HG03439 (cell line): Measurements from ENCODE around the gene TCIRG1.

Experiments used
- ATAC-seq: cut with Tn5 transposase; IDR thresholded peaks from one replicate; pipeline ENCODE4 v1.9.1; 2021; ENCODE audit warnings: mild to moderate bottlenecking, moderate library complexity; ENCODE audit not compliant: unreplicated experiment

TCIRG1 gene

GRCh38 chr11:68004551-68005335 is 34.1 kb upstream of the TCIRG1 start:
- no peak for ATAC-seq

GRCh38 chr11:68006606-68007166 is 32.1 kb upstream of the TCIRG1 start:
- no peak for ATAC-seq

- ATAC-seq: no peak
Observed at GRCh38 chr11:68007498-68008380, 31.1 kb upstream of the TCIRG1 start.

- no peak for ATAC-seq
Observed at GRCh38 chr11:68008381-68009337, 30.2 kb upstream of the TCIRG1 start.

GRCh38 chr11:68009391-68010089 is 29.3 kb upstream of the TCIRG1 start:
- no peak for ATAC-seq

- no peak for ATAC-seq
Observed at GRCh38 chr11:68010090-68011041, 28.5 kb upstream of the TCIRG1 start, which contains the start of gene ALDH3B1. Gene ALDH3B1, plus strand, starts transcription at chr11:68010327. Its CDS starts 4,971 bp downstream, at chr11:68015298.

- ATAC-seq: no peak
Observed at GRCh38 chr11:68011051-68011943, 27.5 kb upstream of the TCIRG1 start.

GRCh38 chr11:68012044-68012842 is 26.6 kb upstream of the TCIRG1 start:
- no peak for ATAC-seq

GRCh38 chr11:68012843-68013610 is 25.8 kb upstream of the TCIRG1 start:
- ATAC-seq: no peak

GRCh38 chr11:68013611-68014156 is 25.1 kb upstream of the TCIRG1 start:
- no peak for ATAC-seq

GRCh38 chr11:68014157-68014946 is 24.5 kb upstream of the TCIRG1 start:
- no peak for ATAC-seq

GRCh38 chr11:68014947-68015447 is 23.8 kb upstream of the TCIRG1 start:
- no peak for ATAC-seq

GRCh38 chr11:68015467-68015866 is 23.4 kb upstream of the TCIRG1 start:
- no peak for ATAC-seq

GRCh38 chr11:68016161-68016903 is 22.5 kb upstream of the TCIRG1 start:
- no peak for ATAC-seq
